HG02623 (cell line): ENCODE data around the gene C20orf144.

Source experiments
- ATAC-seq: cut with Tn5 transposase; IDR thresholded peaks from one replicate; pipeline ENCODE4 v1.9.1; 2021; ENCODE audit warnings: moderate library complexity; ENCODE audit not compliant: unreplicated experiment

Gene C20orf144

GRCh38 chr20:33664085-33664761, 2.1 kb downstream of the C20orf144 start:
- ATAC-seq, result no peak

- no peak for ATAC-seq
Measured at GRCh38 chr20:33664762-33665144, 2.6 kb downstream of the C20orf144 start.

DNA sequence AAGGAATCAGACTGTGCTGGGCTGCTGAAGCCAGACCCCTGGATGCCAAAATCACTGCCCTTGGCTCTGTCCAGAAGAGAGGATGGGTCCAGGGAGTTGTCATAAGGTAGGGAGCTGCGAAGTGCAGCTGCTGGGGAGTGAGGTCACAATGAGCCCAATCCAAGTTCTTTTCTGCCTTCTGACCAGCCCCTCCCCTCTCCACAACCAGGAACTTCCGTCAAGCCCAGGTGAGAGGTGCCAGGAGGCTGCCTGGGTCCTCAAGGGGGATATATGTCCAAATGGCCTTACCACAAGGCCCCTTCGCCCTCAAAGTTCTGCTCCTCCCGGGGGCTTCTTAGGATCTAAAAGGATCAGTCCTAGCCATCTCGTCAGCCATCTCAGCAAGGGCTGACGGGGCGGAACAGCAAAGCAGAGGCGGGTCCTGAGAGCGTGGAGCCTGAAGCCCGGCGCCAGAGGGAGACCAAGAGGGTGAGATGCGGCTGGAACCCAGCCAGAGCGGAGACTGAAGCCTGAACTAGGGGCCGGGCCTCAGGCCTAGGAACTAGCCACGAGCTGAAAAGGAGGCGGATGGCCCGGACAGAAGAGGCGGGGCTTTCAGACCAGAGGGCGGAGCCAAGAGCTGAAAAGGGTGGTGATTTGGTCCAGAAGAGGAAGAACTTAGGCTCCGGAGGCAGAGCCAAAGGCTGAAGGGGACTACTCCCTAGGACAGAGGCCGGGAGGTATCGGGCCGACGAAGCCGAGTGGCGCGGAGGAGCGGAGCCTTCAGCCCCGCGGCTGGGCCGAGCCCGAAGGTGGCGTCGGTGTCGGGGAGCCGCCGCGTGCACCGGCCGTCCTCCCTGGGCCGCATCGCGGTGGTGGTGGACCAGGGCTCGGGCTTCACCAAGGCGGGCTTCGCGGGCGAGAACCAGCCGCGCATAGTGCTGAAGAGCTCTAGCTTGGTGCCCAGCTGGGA, 4.4 kb downstream of the C20orf144 start, which contains the start of gene ACTL10:
Gene ACTL10, plus strand, starts transcription at position 651 of the 952 bp plus-strand sequence. CDS start 555 bp downstream, outside the sequence.
- peak; percentile 51 for ATAC-seq

- peak; percentile 7 for ATAC-seq
Measured at GRCh38 chr20:33667245-33667675, 5.1 kb downstream of the C20orf144 start.

DNA sequence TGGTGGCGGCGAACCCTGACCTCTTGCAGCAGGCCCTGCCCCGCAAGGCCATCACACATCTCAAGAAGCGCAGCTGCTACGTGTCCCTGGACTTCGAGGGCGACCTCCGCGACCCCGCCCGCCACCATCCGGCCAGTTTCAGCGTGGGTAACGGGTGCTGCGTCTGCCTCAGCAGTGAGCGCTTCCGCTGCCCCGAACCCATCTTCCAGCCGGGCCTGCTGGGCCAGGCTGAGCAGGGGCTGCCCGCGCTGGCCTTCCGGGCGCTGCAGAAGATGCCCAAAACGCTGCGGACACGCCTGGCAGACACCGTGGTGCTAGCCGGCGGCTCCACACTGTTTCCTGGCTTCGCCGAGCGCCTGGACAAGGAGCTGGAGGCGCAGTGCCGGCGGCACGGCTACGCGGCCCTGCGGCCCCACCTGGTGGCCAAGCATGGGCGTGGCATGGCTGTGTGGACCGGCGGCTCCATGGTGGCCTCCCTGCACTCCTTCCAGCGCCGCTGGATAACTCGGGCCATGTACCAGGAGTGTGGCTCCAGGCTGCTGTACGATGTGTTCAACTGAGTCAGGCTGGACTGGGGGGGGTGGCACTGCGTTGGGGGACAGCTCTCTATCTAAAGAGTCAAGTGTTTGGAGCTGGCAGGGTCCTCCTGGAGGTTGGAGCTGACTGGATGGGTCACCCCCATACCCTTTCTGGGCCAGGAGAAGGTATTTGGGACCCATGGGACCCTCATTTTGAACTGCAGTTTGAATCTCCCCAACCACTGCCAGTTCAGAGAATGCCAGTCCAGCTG, 5.7 kb downstream of the C20orf144 start:
- ATAC-seq, result peak; percentile 43

GRCh38 chr20:33668466-33669155, 6.5 kb downstream of the C20orf144 start:
- no peak for ATAC-seq

GRCh38 chr20:33669224-33669623, 7.1 kb downstream of the C20orf144 start:
- ATAC-seq, result no peak

DNA sequence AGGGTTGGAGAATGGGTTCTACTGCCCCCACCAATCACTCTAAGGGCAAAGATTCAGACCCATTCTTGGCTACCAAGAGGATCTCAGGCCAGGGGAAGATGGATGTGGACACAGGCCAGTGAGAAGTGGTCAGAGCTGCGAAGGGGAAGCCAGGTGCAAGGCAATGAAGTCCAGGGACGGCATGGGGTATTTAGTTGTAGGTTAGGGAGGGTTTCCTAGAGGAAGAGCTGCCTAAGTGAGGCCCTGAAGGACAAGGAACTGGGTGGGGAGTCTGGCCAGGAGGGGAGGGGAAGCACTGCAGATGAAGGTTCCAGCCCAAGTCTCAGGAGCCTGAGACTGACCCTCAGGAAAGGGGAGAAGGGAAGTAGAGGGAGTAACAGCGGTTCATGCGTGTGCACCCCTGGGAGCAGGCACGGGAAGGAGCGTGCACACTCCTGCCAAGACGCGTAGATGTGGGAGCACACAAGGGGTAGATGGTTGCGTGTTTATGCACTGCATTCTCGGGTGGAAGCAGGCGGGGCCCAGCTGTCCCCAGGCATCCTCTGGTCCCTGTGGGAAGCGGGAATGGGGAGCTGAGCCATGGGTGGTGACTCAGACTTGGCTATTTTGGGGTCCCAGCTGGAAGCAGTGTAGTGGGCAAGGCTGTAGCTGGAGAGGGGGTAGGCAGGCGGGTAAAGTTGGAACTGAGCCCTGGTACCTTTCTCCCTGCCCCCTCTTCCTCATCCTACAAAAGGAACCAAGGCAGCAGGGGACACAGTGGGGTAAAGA, 7.9 kb downstream of the C20orf144 start:
- ATAC-seq, result no peak

DNA sequence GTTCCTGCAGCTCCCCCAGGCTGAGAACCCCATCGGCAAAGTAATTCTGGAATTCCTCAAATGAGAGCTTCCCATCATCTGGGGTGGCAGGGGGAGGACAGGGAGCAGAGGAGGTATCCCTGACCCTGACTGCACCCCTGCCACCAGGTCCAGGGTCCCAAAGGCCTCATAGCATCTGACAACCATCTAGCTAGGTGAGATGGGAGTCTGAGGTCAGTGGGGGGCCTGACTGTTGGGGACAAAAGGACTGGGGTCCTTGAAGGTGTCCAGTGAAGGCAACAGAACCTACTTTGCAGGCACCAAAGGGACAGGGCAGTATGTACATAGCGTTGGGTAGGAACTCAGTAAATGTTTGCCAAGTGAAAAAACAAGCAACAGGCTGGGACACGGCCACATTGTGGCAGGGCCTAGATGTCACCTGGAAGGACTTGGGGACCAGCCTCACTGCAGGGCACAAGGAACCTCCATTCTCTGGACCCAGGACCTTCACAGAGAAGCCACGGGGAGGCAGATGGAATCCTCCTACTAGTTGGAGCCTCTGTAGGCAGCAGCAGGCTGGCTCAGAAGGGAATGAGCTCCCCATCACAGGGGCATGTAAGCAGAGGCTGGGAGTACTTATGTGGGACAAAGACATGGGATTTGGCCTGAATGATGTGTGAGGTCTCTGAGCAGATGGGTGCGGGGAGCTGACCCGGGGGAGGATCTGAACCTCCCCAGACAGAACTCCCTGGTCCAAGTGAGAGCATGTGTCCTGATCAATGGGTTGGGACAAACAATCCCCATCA, 8.8 kb downstream of the C20orf144 start:
- no peak for ATAC-seq

- ATAC-seq, result no peak
Measured at GRCh38 chr20:33671573-33672288, 9.6 kb downstream of the C20orf144 start.

- ATAC-seq, result no peak
Measured at GRCh38 chr20:33672426-33673113, 10.4 kb downstream of the C20orf144 start.

DNA sequence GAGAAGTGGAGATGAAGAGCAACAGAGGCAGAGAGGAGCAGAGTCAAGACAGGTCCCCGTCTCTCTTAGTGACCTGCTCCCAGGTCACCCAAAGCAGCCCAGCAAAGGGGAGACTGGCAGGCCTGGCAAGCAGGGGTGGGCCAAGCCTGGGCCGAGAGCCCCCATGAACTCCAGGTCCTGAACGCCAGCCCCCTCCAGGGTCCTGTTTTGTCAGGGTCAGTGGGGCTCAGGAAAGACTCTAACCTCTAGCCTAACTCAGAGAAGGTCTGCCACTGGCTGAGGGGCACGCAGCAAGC, 10.9 kb downstream of the C20orf144 start:
- ATAC-seq, result no peak

GRCh38 chr20:33673410-33674293, 11.5 kb downstream of the C20orf144 start:
- ATAC-seq, result no peak

GRCh38 chr20:33674294-33675135, 12.4 kb downstream of the C20orf144 start, which contains the start of gene NECAB3:
Gene NECAB3, minus strand, starts transcription at chr20:33674428. Its CDS starts 76 bp downstream, at chr20:33674352.
- peak; percentile 43 for ATAC-seq

GRCh38 chr20:33675136-33675959, 13.2 kb downstream of the C20orf144 start:
- no peak for ATAC-seq
